Measurements from ENCODE around the gene SHISAL1.

- TF ChIP-seq CTCF (IDR thresholded peaks at IDR 0.05): no peak
- TF ChIP-seq ZFX (IDR thresholded peaks at IDR 0.05; ENCODE audit: borderline replicate concordance): no peak
Observed at GRCh38 chr22:44292521-44292920, 20.2 kb downstream of the SHISAL1 start.

Data from 22Rv1 (cell line).